OCI-LY3 (cell line): ENCODE data around the gene RPAP3.

Experiments used
- CTCF ChIP-seq: fragments of 200-600, 300-600 bp; sonication (generic); IDR thresholded peaks from 2 replicates; pipeline ENCODE4 v1.5.1; 2014; ENCODE audit warnings: antibody characterized with exemption, low read length, low read depth
- EZH2phosphoT487 ChIP-seq: fragments of 200-600 bp; shearing (Covaris generic); IDR thresholded peaks from 2 replicates; pipeline ENCODE4 v1.6.1; 2018; ENCODE audit warnings: antibody characterized with exemption, mixed run types, low read depth

GRCh38 chr12:47753021-47754001, 47.5 kb upstream of the RPAP3 start:
- TF ChIP-seq CTCF (no peak), EZH2phosphoT487 (no peak)
